ENCODE measurements around the gene OMG.
"Not testable (repeated sequence)": the region's sequence is repeated elsewhere in the genome, so short reads cannot be mapped to it uniquely, and the experiment has no call there.

OMG gene

GRCh38 chr17:31314782-31315100, 17.7 kb upstream of the OMG start:
- TF ChIP-seq GATA1 (IDR thresholded peaks at IDR 0.05; ENCODE audit: low read depth, low read length) = no peak
- TF ChIP-seq POLR2A (IDR thresholded peaks at IDR 0.05; ENCODE audit: low read length) = no peak
- no peak for DNase-seq

GRCh38 chr17:31313982-31314781, 17.1 kb upstream of the OMG start, which contains the start of gene EVI2B:
TSS of gene EVI2B (minus strand) at chr17:31314054. CDS start at chr17:31305609, 8,445 bp downstream.
- TF ChIP-seq GATA1 (IDR thresholded peaks at IDR 0.05; ENCODE audit: low read depth, low read length) (no peak), POLR2A (IDR thresholded peaks at IDR 0.05; ENCODE audit: low read length) (no peak)
- no peak for DNase-seq

DNA sequence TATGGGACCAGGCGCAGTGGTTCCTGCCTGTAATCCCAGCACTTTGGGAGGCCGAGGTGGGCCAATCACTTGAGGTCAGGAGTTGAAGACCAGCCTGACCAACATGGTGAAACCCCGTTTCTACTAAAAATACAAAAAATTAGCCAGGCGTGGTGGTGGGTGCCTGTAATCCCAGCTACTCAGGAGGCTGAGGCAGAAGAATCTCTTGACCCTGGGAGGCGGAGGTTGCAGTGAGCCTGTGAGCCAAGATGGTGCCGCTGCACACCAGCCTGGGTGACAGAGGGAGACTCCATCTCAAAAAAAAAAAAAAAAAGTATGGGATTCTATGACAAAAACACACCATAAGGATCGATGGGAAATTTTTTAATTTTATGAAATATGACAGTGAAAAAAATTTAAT, 15.2 kb upstream of the OMG start:
- DNase-seq = not testable (repeated sequence)

DNA sequence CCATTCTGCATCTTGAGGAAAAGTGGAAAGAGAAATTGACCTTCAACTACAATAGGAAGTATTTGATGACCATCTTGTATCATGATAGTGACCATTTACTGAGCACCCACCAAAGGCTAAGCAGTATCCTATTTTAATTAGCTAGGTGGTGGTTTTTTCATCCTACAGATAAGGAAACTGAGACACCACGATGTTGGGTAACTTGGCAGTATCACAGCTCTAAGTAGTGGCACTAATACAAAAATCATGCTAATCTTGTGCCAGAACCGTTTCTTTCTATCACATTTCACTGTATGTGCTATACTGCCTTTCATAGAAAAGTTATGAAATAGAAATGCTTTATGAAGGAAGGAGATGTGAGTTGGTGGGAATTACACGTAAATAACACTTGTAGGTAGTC, 14.5 kb upstream of the OMG start:
- TF ChIP-seq GATA1 (IDR thresholded peaks at IDR 0.05; ENCODE audit: low read depth, low read length) (no peak), POLR2A (IDR thresholded peaks at IDR 0.05; ENCODE audit: low read length) (no peak)
- DNase-seq = no peak

DNA sequence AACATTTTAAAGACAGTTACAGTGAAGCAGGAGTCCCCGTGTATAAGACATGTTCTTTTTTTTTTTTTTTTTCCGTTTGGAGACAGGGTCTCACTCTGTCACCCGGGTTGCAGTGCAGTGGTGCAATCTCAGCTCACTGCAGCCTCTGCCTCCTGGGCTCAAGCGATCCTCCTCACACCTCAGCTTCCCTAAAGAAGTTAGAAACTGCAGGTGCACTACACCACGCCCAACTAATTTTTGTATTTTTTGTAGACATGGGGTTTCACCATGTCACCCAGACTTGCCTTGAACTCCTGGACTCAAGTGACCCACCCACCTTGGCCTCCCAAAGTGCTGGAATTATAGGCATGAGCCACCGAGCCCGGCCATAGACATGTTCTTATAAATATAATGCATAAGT, 13.8 kb upstream of the OMG start:
- TF ChIP-seq GATA1 (IDR thresholded peaks at IDR 0.05; ENCODE audit: low read depth, low read length) (no peak), POLR2A (IDR thresholded peaks at IDR 0.05; ENCODE audit: low read length) (no peak)
- DNase-seq = no peak

- no peak for DNase-seq
- TF ChIP-seq POLR2A (IDR thresholded peaks at IDR 0.05; ENCODE audit: low read length) (no peak), GATA1 (IDR thresholded peaks at IDR 0.05; ENCODE audit: low read depth, low read length) (no peak)
These were observed 13.2 kb upstream of the OMG start for GRCh38 chr17:31310260-31310659.

- TF ChIP-seq GATA1 (IDR thresholded peaks at IDR 0.05; ENCODE audit: low read depth, low read length) (no peak), POLR2A (IDR thresholded peaks at IDR 0.05; ENCODE audit: low read length) (no peak)
- no peak for DNase-seq
These were observed 12.5 kb upstream of the OMG start for GRCh38 chr17:31309556-31309955.

DNA sequence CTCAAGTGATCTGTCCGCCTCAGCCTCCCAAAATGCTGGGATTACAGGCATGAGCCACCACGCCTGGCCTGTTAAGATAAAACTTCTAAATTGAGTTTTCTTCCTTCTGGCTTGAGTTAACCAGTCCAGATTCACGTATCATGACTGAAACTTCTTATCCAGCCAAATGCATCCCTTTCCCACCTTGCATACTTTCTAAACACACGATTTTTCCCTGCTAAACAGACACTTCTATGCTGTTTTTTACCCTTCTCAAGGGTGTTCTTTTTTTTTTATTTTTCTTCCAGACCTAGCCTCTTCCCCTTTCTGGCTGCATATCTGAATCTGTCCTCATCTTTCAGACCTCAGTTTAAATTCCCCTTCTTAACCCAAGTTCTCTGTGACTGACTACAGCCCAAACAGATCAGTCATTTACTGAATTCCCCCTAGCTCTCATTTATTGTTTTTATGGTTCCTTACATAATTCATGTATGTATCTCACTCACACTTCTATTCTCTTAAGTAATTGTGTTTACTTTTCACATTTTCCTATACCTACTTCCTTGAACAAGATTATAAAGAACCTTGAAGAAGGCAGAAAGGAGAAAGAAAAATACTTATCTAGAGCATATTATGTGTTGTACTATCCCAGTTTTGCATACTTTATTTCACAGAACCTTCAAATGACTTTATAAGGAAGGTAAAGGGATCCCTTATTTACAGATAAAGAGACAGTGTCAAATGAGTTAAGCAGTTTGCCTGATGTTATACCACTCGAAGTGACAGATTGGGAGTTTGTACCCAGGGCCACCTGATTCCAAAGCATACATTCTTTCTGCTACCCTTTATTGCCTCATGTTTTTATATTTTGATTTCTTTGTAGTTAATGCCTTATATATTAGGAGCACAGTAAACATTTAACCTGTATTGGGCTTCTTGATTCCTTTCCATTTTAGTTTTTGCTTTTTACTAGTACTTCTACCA, 11.6 kb upstream of the OMG start:
- TF ChIP-seq POLR2A (IDR thresholded peaks at IDR 0.05; ENCODE audit: low read length) (no peak), GATA1 (IDR thresholded peaks at IDR 0.05; ENCODE audit: low read depth, low read length) (no peak)

GRCh38 chr17:31307640-31308039, 10.6 kb upstream of the OMG start:
- no peak for DNase-seq
- TF ChIP-seq GATA1 (IDR thresholded peaks at IDR 0.05; ENCODE audit: low read depth, low read length) (no peak), POLR2A (IDR thresholded peaks at IDR 0.05; ENCODE audit: low read length) (no peak)

More for the DNA sequence above, 11.6 kb upstream of the OMG start:
- peak in 1 of 2 experiments; percentile 4 for DNase-seq

DNA sequence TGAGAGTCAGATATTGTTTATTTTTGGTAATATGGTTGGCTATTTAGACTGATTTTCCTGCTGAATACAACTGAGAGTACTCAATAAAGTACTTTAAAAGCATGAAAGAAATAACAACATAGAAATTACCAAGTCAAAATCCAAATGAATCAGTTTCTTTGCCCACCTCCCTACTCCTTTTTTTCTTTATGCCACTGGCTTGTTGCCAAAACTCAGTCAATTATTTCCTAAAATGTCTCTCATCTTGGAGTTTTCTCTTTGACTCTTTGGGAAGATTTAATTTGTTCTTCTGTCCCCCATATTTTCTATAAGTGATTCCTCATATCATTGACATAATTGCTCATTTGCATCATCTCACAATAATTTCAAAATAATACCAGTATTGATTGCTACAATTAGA, 2.6 kb upstream of the OMG start:
- DNase-seq = no peak
- TF ChIP-seq GATA1 (IDR thresholded peaks at IDR 0.05; ENCODE audit: low read depth, low read length) = no peak
- TF ChIP-seq POLR2A (IDR thresholded peaks at IDR 0.05; ENCODE audit: low read length) = no peak

DNA sequence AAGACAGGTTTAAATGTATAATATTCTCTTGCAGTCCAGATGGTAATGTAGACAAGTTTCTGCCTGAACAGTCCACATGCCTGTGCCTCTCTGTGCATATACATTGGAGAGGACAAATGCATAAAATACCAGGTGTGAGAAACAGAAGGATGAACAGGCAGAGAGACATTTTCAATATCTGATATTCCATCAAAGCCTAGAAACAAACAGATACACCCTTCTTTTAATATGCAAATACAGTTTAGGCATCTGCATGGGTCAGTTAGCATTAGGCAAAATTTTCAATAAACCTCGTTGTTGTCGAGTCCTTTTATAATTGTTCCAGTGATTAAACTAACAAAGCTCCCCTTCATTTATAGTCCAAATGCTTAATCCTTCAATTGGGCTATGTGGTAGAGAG, 897 bp downstream of the OMG start:
- DNase-seq = no peak
- TF ChIP-seq GATA1 (IDR thresholded peaks at IDR 0.05; ENCODE audit: low read depth, low read length) (no peak), POLR2A (IDR thresholded peaks at IDR 0.05; ENCODE audit: low read length) (no peak)

DNA sequence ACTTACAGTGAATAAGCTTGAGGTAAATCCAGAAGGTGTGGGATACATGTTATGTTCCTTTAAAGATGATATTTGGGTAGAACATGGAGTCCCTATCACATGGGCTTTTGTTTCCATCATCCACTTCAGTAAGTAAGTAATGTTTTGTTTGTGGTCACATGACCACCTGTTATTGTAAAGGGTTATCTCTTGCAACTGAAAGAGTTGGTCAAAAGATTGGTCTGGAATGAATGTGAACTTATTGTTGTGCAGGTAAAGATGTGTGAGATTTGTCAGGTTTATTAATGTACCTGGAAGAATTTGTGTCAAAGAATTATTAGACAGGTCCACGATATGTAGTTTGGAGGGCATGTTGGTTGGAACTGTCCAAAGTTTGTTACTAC, 1.6 kb downstream of the OMG start:
- no peak for TF ChIP-seq POLR2A (IDR thresholded peaks at IDR 0.05; ENCODE audit: low read length)
- no peak for TF ChIP-seq GATA1 (IDR thresholded peaks at IDR 0.05; ENCODE audit: low read depth, low read length)
- DNase-seq = no peak

DNA sequence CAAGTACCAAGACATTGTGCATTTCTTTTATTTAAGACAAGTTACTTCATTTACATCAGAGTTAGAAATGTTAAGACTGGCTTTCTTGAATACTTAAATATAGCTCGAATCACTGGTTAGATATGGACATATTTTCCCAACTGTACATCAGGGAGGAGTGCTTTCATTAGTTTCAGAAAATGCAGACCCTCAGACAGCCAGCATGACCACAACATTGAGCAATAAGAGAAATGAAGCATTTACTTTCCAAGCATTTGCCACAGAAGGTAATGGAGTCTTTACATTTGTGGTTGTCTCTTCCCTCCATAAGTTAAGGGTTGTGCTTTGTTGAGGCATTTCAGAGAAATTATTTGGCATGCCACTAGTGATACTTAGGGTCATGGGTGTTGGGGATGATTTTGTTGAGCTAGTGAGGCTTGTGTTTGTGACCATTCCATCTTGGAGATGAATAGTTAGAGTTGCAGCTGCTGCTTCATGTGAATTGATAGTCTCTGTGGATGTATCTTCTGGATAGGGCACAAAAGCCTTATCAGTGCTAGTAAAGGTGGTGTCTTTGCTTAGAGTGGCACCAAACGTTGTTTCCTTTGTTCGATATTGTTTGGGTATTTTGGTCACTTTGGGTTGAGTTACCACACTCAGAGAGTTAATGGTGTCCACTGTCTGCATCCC, 2.1 kb downstream of the OMG start:
- TF ChIP-seq GATA1 (IDR thresholded peaks at IDR 0.05; ENCODE audit: low read depth, low read length) = no peak
- TF ChIP-seq POLR2A (IDR thresholded peaks at IDR 0.05; ENCODE audit: low read length) = no peak
- DNase-seq = no peak

DNA sequence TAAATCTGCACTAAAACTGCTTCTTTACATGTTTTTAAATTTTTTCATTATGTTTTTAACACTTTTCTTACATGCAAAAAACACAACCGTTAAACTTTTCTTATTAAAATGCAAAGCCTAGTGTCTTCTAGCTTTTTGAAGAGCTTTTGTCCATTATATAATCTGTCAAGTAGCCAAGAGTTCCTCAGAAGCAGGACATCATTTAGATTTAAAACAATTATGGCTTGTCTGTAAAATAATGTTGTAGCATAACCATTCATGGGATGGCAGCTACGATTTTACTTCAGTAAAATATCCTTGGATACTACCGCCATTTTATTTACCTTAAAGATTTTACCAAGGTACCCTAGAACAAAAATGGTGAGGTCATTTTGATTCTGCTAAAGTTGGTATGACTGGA, 2.8 kb downstream of the OMG start:
- TF ChIP-seq POLR2A (IDR thresholded peaks at IDR 0.05; ENCODE audit: low read length) (no peak), GATA1 (IDR thresholded peaks at IDR 0.05; ENCODE audit: low read depth, low read length) (no peak)
- no peak for DNase-seq
